Loucy (cell line): ENCODE results near the gene POLRMT.

Experiments used
- EZH2phosphoT487 ChIP-seq: fragments of 200-600 bp; IDR thresholded peaks from 2 replicates; pipeline ENCODE4 v1.6.1; 2018; ENCODE audit warnings: antibody characterized with exemption, mild to moderate bottlenecking, moderate library complexity, borderline replicate concordance
- TF ChIP-seq, protein P1 (sequence below): fragments of 200-600 bp; sonication (generic); conservative IDR thresholded peaks from 2 replicates; pipeline ENCODE4 v1.5.1; 2014; ENCODE audit warnings: mild to moderate bottlenecking, antibody characterized with exemption, low read length

DNA sequence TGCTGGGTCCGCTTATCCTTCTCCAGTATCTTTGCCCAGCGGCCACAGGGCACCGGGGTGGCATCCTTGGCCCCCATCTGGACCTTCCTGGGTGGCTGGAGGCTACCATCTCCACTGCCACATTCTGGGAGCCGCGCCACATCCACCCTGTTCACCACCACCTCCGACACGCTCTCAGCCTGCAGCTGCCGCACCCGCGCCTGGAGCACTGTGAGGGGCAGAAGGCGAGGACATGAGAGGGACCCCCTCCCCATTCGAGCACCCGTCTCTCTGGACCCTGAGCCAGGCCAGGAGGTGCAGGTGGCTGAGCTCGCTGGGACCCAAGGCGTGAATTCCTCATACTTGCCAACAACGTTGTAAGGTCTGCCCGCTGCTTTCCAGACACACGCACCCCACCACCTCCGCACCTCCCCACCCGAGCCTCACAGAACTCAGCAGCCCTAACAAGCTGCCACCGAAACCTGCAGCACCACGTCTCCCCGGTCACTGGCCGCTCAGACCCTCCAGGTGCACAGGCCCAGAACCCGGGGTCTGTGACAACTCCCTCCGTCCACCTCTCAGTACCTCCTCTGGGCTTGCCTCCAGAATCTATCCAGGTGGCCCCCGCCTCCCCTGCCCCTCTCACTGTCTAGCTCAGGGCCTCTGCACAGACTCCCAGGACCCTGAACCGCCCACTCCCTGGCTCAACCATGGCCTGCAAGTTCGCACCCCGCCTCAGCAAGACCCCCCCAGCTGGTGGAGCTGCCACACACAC lies 3.2 kb downstream of the POLRMT start:
- TF ChIP-seq, protein P1, sequence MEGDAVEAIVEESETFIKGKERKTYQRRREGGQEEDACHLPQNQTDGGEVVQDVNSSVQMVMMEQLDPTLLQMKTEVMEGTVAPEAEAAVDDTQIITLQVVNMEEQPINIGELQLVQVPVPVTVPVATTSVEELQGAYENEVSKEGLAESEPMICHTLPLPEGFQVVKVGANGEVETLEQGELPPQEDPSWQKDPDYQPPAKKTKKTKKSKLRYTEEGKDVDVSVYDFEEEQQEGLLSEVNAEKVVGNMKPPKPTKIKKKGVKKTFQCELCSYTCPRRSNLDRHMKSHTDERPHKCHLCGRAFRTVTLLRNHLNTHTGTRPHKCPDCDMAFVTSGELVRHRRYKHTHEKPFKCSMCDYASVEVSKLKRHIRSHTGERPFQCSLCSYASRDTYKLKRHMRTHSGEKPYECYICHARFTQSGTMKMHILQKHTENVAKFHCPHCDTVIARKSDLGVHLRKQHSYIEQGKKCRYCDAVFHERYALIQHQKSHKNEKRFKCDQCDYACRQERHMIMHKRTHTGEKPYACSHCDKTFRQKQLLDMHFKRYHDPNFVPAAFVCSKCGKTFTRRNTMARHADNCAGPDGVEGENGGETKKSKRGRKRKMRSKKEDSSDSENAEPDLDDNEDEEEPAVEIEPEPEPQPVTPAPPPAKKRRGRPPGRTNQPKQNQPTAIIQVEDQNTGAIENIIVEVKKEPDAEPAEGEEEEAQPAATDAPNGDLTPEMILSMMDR = no peak
- no peak for TF ChIP-seq EZH2phosphoT487
